Measurements from ENCODE around the gene ATP1A4. TPM values are rescaled to one million over a fixed set of nuclear protein-coding genes. Genes with fewer than 3 reads are reported as not detected.
A peak's percentile ranks its signal among the peaks of the same experiment; 100 is the strongest.

ATP1A4 gene
- total and polyA plus RNA-seq, 2 of the 8 experiments (the other 6 are each of a cell fraction or from before 2014, with no cell fraction given): 0.48 to 0.61 TPM

DNA sequence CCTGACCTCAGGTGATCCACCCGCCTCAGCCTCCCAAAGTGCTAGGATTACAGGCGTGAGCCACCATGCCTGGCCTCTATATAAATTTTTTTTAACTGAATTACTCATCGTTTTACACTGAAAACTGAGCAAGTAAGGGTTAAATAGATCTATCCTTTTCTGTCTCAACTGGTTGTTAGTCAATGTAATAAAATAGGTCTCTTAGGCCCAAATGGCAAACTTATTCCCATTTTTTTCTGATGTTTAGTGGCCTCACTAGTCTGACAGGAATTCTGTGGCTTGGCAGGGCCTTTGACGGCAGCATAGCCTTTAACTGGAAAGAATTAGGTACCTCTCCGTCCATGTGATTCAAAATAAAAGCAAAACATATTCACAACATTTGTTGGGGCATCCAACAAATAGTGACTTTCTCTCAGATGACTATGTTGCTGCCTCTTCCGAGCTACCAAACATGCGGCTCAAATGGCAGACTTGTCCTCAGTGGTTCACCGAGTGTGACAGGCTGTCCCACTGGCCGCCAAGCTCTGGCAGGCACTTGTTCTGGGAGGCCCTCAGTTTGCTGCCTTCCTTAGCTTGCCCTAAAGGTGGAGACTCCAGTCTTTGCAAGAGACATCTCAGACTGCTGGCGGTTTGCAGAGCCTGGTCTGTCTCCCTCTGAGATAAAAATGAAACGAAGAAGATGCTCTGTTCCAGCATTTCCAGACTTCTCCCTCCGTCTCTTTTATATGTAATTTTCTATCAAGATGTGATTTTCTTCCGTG is 17.4 kb downstream of the ATP1A4 start:
- Histone ChIP-seq H3K14ac (ENCODE audit: insufficient read length) (no peak overlapping the region), H3K4me1 (replicated peaks in 1 of 4; ENCODE audit: control insufficient read depth in 3 of 4, insufficient read depth in 4 of 4, low read length in 3 of 4) (peaks cover 12 to 28% (median 22%) of the 10 kb centered on the region in 4 experiments; a peak in 6 of 7 replicates), H3K79me2 (ENCODE audit: control insufficient read depth in 1 of 2, insufficient read depth in 2 of 2, low read length in 2 of 2) (no peaks in the 10 kb centered on the region), H3K4ac (replicated peaks; ENCODE audit: insufficient read length, low read depth, low read length) (peak overlapping the region; percentile 42), H4K8ac (ENCODE audit: extremely low read depth, insufficient read depth, low read length) (no peak overlapping the region), H2AK5ac (ENCODE audit: low read depth, low read length) (peak overlapping the region; percentile 83; the same call in 1 of the 2 replicates), H2AFZ (ENCODE audit: low read length) (no peak overlapping the region), H3K4me3 (ENCODE audit: extremely low read depth in 1 of 4, insufficient read depth in 2 of 4, low read depth in 3 of 4, low read length in 4 of 4) (peak overlapping the region in 3 of 4 experiments; percentile 7 to 50 (median 13); a peak in 5 of 8 replicates), H2BK12ac (ENCODE audit: low read depth, low read length) (peak overlapping the region; percentile 99), H4K91ac (replicated peaks; ENCODE audit: insufficient read length, low read length) (peak overlapping the region; percentile 79), H2BK5ac (ENCODE audit: low read depth, low read length) (peak overlapping the region; percentile 98; the same call in 1 of the 2 replicates), H4K5ac (ENCODE audit: insufficient read length, low read depth, low read length) (no peak overlapping the region), H3K23ac (ENCODE audit: insufficient read length) (no peak overlapping the region), H4K20me1 (replicated peaks in 1 of 2; ENCODE audit: control insufficient read depth in 1 of 2, insufficient read depth in 2 of 2, low read length in 2 of 2) (no peaks in the 10 kb centered on the region), H3K23me2 (ENCODE audit: low read depth, low read length) (peaks cover 3% of the 10 kb centered on the region; the same call in 1 of the 2 replicates), H3K27ac (ENCODE audit: low read depth, low read length) (no peak overlapping the region), H2BK120ac (replicated peaks; ENCODE audit: low read depth, low read length) (peak overlapping the region; percentile 58), H3K4me2 (ENCODE audit: insufficient read depth in 1 of 2, low read depth in 2 of 2, low read length in 2 of 2) (peak overlapping the region; percentile 14 to 60; a peak in 3 of 4 replicates), H2BK20ac (ENCODE audit: low read length) (peak overlapping the region; percentile 94; the same call in 1 of the 2 replicates), H3K79me1 (ENCODE audit: low read depth, low read length) (no peaks in the 10 kb centered on the region), H3K27me3 (replicated peaks in 1 of 4; ENCODE audit: control insufficient read depth in 3 of 4, extremely low read depth in 1 of 4, insufficient read depth in 3 of 4, low read length in 3 of 4) (peaks cover 0 to 2% (median under 1%) of the 10 kb centered on the region in 4 experiments; a peak in 2 of 7 replicates), H3K9me3 (ENCODE audit: insufficient read depth in 2 of 2, low read depth in 1 of 2, low read length in 1 of 2) (no peaks in the 10 kb centered on the region), H2BK15ac (ENCODE audit: low read length) (no peak overlapping the region), H3K56ac (replicated peaks; ENCODE audit: insufficient read length, low read depth, low read length) (no peak overlapping the region), H3K36me3 (ENCODE audit: control insufficient read depth in 2 of 4, insufficient read depth in 4 of 4, low read length in 3 of 4) (no peaks in the 10 kb centered on the region), H3K18ac (ENCODE audit: extremely low read depth, low read length) (0 out of 2 replicates have a peak overlapping the region, but pooled peaks have one; percentile 12), H3K9ac (replicated peaks in 1 of 4; ENCODE audit: extremely low read depth in 1 of 4, low read depth in 3 of 4, low read length in 3 of 4) (no peak overlapping the region)
- DNase-seq (ENCODE audit: low read depth in 1 of 2, low spot score in 2 of 2) (peak in 1 of 2 experiments; percentile 61), FAIRE-seq (no peak)
- ChIA-PET CTCF (ENCODE audit: partially characterized antibody) (interaction anchor here (0.6 to 18.4 kb wide), 29 partner anchors 9 to 123 kb away, joined by 3 to 257 read pairs (median 5); partner anchors contain the start of genes ATP1A2, CASQ1, IGSF8 and KCNJ9), POLR2A (ENCODE audit: partially characterized antibody) (interaction anchor here (0.7 to 11.8 kb wide), 29 partner anchors 8 to 232 kb away, joined by 3 to 107 read pairs (median 4); partner anchors contain the start of genes ATP1A4, CASQ1, DCAF8 and IGSF8)
- TF ChIP-seq RAD21 (IDR thresholded peaks at IDR 0.05 in 1 of 2, conservative IDR thresholded peaks at IDR 0.05 in 1 of 2; ENCODE audit: low read depth in 2 of 2, low read length in 2 of 2): peak; percentile 57 to 66
- TF ChIP-seq CBX8 (IDR thresholded peaks at IDR 0.05; ENCODE audit: borderline replicate concordance, low read depth, low read length): no peak
- TF ChIP-seq SIN3A (conservative IDR thresholded peaks at IDR 0.05 in 1 of 2, IDR thresholded peaks at IDR 0.05 in 1 of 2; ENCODE audit: low read depth in 1 of 2, low read length in 2 of 2): peak in 1 of 2 experiments; percentile 44; a peak in 1 of 4 replicates
- TF ChIP-seq TBP (IDR thresholded peaks at IDR 0.05; ENCODE audit: low read depth, low read length): 0 out of 2 replicates have a peak, but pooled peaks have one; percentile 29
- TF ChIP-seq, protein P1, sequence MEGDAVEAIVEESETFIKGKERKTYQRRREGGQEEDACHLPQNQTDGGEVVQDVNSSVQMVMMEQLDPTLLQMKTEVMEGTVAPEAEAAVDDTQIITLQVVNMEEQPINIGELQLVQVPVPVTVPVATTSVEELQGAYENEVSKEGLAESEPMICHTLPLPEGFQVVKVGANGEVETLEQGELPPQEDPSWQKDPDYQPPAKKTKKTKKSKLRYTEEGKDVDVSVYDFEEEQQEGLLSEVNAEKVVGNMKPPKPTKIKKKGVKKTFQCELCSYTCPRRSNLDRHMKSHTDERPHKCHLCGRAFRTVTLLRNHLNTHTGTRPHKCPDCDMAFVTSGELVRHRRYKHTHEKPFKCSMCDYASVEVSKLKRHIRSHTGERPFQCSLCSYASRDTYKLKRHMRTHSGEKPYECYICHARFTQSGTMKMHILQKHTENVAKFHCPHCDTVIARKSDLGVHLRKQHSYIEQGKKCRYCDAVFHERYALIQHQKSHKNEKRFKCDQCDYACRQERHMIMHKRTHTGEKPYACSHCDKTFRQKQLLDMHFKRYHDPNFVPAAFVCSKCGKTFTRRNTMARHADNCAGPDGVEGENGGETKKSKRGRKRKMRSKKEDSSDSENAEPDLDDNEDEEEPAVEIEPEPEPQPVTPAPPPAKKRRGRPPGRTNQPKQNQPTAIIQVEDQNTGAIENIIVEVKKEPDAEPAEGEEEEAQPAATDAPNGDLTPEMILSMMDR (IDR thresholded peaks at IDR 0.05; ENCODE audit: control extremely low read depth in 1 of 3, insufficient read depth in 1 of 3, low read depth in 1 of 3, low read length in 3 of 3): peak; percentile 20 to 47 (median 42)
- WGBS, 2 experiments (ENCODE audit: extremely low coverage in 1 of 2, insufficient coverage in 1 of 2, insufficient read length in 1 of 2, insufficient replicate concordance in 2 of 2, low coverage in 1 of 2, low lambda C conversion rate in 2 of 2, missing lambda C conversion rate in 1 of 2): 39% methylated on average over 13 of the region's 13 CpGs; no CpG with 5 or more reads in 1 of the 2 experiments
